Kidney epithelial cell (primary cell): ENCODE measurements around the gene KCNIP4. TPM values are rescaled to one million over a fixed set of nuclear protein-coding genes. Genes with fewer than 3 reads are reported as not detected.

Source experiments
- DNase-seq: peaks from one replicate; pipeline ENCODE4 v3.0.0-alpha.2; 2010; ENCODE audit warnings: low read depth
- H3K27me3 ChIP-seq: 2 replicates; pipeline ENCODE4 v1.6.0; 2011; ENCODE audit warnings: low read length; ENCODE audit not compliant: control insufficient read depth, insufficient read depth
- H3K36me3 ChIP-seq: 2 replicates; pipeline ENCODE4 v1.5.1; 2011; ENCODE audit warnings: low read length; ENCODE audit not compliant: control insufficient read depth, insufficient read depth
- H3K4me3 ChIP-seq: 2 replicates; pipeline ENCODE4 v1.5.1; 2011; ENCODE audit warnings: low read depth, mild to moderate bottlenecking, control low read depth, low read length
- total RNA-seq: library from RNA; depleted of rRNA; stranded (reverse); fragments of >200 nt; gene quantifications from 2 replicates; pipeline ENCODE4 v1.2.3, GENCODE V29; 2015
- TF ChIP-seq, protein P1 (sequence below): IDR thresholded peaks from 2 replicates; pipeline ENCODE4 v1.5.1; 2011; ENCODE audit warnings: mild to moderate bottlenecking, moderate library complexity, low read length, control low read depth, inconsistent platforms; ENCODE audit not compliant: insufficient read depth, poor library complexity, severe bottlenecking

The KCNIP4 gene
- total RNA-seq, 1 donor from 2014 or later = 5.5 TPM

DNA sequence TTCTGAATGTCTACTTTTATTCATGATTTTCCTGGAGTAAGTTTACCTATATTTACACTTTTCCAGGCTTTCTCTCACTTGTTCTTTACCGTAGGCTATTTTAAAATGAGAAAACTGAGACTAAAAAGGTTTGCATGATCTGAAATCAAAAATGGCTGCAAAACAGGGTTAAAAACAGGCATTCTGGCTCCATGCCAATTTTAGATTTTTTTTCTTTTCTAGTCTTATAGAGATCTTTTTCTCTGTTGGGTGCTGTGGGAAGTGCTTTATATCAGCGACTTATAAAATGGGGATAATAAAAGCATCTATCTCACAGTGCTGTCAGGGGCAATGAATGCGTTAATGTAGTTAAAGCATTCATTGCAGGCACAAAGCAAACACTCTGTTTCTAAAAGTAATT, 953.6 kb downstream of the KCNIP4 start:
- H3K27me3 ChIP-seq = no peaks in the 10 kb centered on the region
- no peaks in the 10 kb centered on the region for H3K36me3 ChIP-seq
- no peak overlapping the region for H3K4me3 ChIP-seq
- no peak for DNase-seq
- TF ChIP-seq, protein P1, sequence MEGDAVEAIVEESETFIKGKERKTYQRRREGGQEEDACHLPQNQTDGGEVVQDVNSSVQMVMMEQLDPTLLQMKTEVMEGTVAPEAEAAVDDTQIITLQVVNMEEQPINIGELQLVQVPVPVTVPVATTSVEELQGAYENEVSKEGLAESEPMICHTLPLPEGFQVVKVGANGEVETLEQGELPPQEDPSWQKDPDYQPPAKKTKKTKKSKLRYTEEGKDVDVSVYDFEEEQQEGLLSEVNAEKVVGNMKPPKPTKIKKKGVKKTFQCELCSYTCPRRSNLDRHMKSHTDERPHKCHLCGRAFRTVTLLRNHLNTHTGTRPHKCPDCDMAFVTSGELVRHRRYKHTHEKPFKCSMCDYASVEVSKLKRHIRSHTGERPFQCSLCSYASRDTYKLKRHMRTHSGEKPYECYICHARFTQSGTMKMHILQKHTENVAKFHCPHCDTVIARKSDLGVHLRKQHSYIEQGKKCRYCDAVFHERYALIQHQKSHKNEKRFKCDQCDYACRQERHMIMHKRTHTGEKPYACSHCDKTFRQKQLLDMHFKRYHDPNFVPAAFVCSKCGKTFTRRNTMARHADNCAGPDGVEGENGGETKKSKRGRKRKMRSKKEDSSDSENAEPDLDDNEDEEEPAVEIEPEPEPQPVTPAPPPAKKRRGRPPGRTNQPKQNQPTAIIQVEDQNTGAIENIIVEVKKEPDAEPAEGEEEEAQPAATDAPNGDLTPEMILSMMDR = no peak

DNA sequence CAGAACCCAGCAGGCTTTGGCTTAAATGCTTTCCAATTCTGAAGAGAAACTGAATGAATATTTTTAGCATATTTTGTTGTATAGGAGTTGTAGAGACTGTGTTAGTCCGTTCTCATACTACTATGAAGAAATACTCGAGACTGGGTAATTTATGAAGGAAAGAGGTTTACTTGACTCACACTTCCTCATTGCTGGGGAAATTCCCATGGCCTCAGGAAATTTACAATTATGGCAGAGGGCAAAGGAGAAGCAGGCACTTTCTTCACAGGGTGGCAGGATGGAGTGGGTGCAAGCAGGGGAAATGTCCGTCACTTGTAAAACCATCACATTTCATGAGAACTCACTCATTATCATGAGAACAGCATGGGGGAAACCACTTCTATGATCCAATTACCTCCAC, 956.6 kb downstream of the KCNIP4 start:
- Histone ChIP-seq H3K27me3 (no peaks in the 10 kb centered on the region), H3K4me3 (no peak overlapping the region), H3K36me3 (no peaks in the 10 kb centered on the region)
- TF ChIP-seq, protein P1 = no peak
- DNase-seq = no peak

DNA sequence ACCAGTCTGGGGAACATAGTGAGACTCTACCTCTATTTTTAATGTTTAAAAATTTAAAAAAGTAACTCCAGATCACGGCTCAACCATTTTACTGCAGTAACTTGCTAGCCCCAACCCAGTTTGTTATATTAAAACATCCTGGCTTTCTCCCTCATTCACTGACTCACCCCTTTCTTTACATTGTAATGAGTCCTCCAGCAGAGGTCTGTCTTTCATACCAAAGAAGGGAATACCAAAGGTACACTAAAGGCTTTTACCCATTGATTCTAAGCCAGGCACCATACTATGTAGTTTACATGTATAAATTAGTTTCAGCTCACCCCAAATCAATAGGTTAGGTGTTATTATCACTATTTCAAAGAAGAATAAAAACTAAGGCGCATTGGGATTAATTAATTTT, 961.4 kb downstream of the KCNIP4 start:
- DNase-seq = no peak
- TF ChIP-seq, protein P1 = no peak

DNA sequence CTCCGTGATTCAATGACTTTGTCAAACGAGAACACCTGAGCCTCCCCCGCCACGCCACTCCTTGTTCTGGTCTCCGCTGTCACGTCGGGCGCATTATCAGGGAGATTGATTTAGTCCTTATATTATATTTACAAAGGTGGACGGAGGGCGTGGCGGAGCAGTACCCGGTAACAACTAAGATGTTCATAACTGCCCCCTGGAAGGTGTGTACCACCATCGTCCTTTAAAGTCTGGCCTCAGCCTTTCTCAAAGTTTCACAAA, 964.1 kb downstream of the KCNIP4 start:
- H3K4me3 ChIP-seq = no peak overlapping the region
- peaks cover 4% of the 10 kb centered on the region for H3K27me3 ChIP-seq
- DNase-seq = no peak

More for the DNA sequence above, 961.4 kb downstream of the KCNIP4 start:
- H3K27me3 ChIP-seq = peaks cover 4% of the 10 kb centered on the region
- H3K4me3 ChIP-seq = no peak overlapping the region
- no peaks in the 10 kb centered on the region for H3K36me3 ChIP-seq

DNA sequence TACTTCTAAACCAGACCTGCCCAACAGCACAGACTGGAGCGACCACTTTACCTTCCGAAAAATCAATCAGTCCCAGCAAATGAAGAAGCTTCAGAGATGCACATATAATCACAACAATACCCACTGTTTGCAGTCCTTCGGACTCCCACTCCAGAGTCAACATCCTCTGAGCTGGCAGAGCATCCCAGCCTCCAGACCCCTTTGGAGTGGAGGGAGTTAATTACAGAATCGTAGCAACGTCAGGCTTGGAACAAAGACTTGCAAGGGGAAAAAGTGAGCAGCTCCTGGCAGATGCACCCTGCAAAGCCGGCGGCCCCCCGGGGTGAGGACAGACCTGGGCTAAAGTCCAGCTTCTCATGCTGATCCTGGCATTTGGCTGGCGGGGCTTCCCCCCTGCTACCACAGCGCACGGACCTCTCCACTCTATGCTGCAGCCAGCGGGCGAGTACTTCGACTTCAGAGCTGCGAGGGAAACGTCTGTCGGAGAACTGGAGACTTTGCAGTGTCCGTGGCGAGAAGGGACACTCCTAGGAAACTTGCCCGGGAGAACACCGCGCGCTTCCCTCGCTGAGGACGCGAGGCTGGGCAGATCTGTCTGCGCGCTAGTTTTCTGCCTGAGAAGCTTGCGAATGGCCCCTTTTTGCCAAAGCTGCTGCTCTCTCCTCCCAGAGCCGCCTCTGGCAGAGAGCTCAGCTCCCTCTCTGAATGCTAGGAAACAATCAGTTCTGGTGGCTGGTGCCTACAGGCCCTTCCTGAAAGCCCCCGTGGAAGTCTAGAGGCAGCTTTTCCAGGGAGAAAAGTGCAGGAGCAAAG, 964.6 kb downstream of the KCNIP4 start:
- H3K4me3 ChIP-seq = no peak overlapping the region
- no peak for DNase-seq
- H3K27me3 ChIP-seq = peaks cover 4% of the 10 kb centered on the region
- TF ChIP-seq, protein P1 = no peak
- no peaks in the 10 kb centered on the region for H3K36me3 ChIP-seq

More for the DNA sequence above, 964.1 kb downstream of the KCNIP4 start:
- TF ChIP-seq, protein P1 = no peak
- no peaks in the 10 kb centered on the region for H3K36me3 ChIP-seq

DNA sequence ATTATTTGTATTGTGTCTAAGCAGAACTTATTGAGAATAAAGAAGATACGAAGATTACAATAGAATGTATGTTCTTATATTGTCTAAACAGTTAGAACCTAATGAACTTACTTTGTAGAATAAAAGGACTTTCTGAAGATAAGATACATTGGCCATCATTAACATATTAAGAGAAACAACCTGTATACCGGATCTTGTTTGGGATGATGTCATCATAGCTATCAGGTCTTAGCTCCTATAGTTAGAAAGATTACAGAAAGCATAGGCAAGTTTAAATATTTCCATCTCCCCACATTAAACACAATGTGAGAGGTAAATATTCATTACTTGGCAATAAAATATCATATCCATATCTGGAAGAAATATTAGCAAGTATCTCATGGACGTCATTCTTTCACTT, 966.0 kb downstream of the KCNIP4 start:
- TF ChIP-seq, protein P1 = no peak
- H3K36me3 ChIP-seq = no peaks in the 10 kb centered on the region
- no peak for DNase-seq
- H3K4me3 ChIP-seq = no peak overlapping the region
- peaks cover 4% of the 10 kb centered on the region for H3K27me3 ChIP-seq
